Brain microvascular endothelial cell (primary cell): Measurements from ENCODE around the gene RAD52.

Experiments used
- DNase-seq: peaks from one replicate; pipeline ENCODE4 v3.0.0-alpha.2; 2020
- H3K27ac ChIP-seq: fragments of 250-450 bp; sonication (Bioruptor Pico); 2 replicates; pipeline ENCODE4 v1.5.1; 2020; ENCODE audit warnings: mild to moderate bottlenecking, moderate library complexity
- H3K27me3 ChIP-seq: fragments of 250-450 bp; sonication (Bioruptor Pico); replicated peaks from 2 replicates; pipeline ENCODE4 v1.5.1; 2020; ENCODE audit warnings: mild to moderate bottlenecking
- H3K36me3 ChIP-seq: fragments of 250-450 bp; sonication (Bioruptor Pico); replicated peaks from 2 replicates; pipeline ENCODE4 v1.5.1; 2020; ENCODE audit warnings: mild to moderate bottlenecking
- H3K4me3 ChIP-seq: 2 replicates; pipeline ENCODE4 v1.5.1; 2011; ENCODE audit warnings: low read depth, mild to moderate bottlenecking, control low read depth, low read length, moderate library complexity
- CTCF ChIP-seq: IDR thresholded peaks from 2 replicates; pipeline ENCODE4 v1.5.1; 2011; ENCODE audit warnings: low read depth, mild to moderate bottlenecking, moderate library complexity, low read length, control low read depth, inconsistent platforms; ENCODE audit errors: missing control alignments
- in situ Hi-C: cut with HindIII; loops from 2 replicates; pipeline ENCODE4 v1.10.0; 2017; ENCODE audit warnings: low sequenced_read_pairs, low pct_ligation_motif_present

Gene RAD52

GRCh38 chr12:981961-982360, 32.5 kb upstream of the RAD52 start:
- Histone ChIP-seq H3K36me3 (no peaks in the 10 kb centered on the region), H3K27ac (no peak overlapping the region), H3K4me3 (no peak overlapping the region), H3K27me3 (no peaks in the 10 kb centered on the region)
- no peak for TF ChIP-seq CTCF
- in situ Hi-C loops: no loop called here
- no peak for DNase-seq

GRCh38 chr12:981176-981828, 31.8 kb upstream of the RAD52 start:
- no peaks in the 10 kb centered on the region for H3K36me3 ChIP-seq
- TF ChIP-seq CTCF: no peak
- H3K27ac ChIP-seq: no peak overlapping the region
- in situ Hi-C loops: no loop called here
- DNase-seq: no peak
- H3K4me3 ChIP-seq: no peak overlapping the region
- no peaks in the 10 kb centered on the region for H3K27me3 ChIP-seq

- in situ Hi-C loops: no loop called here
- Histone ChIP-seq H3K27ac (no peak overlapping the region), H3K36me3 (no peaks in the 10 kb centered on the region), H3K4me3 (no peak overlapping the region), H3K27me3 (no peaks in the 10 kb centered on the region)
- DNase-seq: no peak
- TF ChIP-seq CTCF: no peak
These were observed 29.9 kb upstream of the RAD52 start for GRCh38 chr12:979349-979748.

GRCh38 chr12:977156-977555, 27.7 kb upstream of the RAD52 start:
- in situ Hi-C loops: no loop called here
- peak; percentile 36 for TF ChIP-seq CTCF

GRCh38 chr12:976644-977043, 27.1 kb upstream of the RAD52 start:
- in situ Hi-C loops: no loop called here
- no peak for DNase-seq
- H3K36me3 ChIP-seq: no peaks in the 10 kb centered on the region
- no peaks in the 10 kb centered on the region for H3K27me3 ChIP-seq
- TF ChIP-seq CTCF: no peak
- no peak overlapping the region for H3K4me3 ChIP-seq
- H3K27ac ChIP-seq: no peak overlapping the region

More at GRCh38 chr12:977156-977555, 27.7 kb upstream of the RAD52 start:
- H3K27ac ChIP-seq: no peak overlapping the region
- no peaks in the 10 kb centered on the region for H3K36me3 ChIP-seq
- no peak for DNase-seq
- H3K4me3 ChIP-seq: no peak overlapping the region
- no peaks in the 10 kb centered on the region for H3K27me3 ChIP-seq

- in situ Hi-C loops: no loop called here
- no peak overlapping the region for H3K4me3 ChIP-seq
- H3K36me3 ChIP-seq: no peaks in the 10 kb centered on the region
- TF ChIP-seq CTCF: no peak
- H3K27ac ChIP-seq: no peak overlapping the region
- no peaks in the 10 kb centered on the region for H3K27me3 ChIP-seq
- no peak for DNase-seq
These were observed 24.9 kb upstream of the RAD52 start for GRCh38 chr12:974271-974862.
